GM23338 (cell line): ENCODE measurements around the gene RSU1. TPM values are rescaled to one million over a fixed set of nuclear protein-coding genes. Genes with fewer than 3 reads are reported as not detected.

Experiments used
- ATAC-seq: fragments of 200-7000 bp; cut with Tn5 transposase; 3 replicates; pipeline ENCODE4 v1.9.1; 2020
- DNase-seq: peaks from one replicate; pipeline ENCODE4 v3.0.0-alpha.2; 2015; ENCODE audit warnings: low spot score
- H2AFZ ChIP-seq: fragments of 200-600 bp; sonication (generic); 2 replicates; pipeline ENCODE4 v1.8.0; 2016; ENCODE audit warnings: antibody characterized with exemption, mild to moderate bottlenecking, moderate library complexity
- H3F3A ChIP-seq: fragments of 200-600 bp; sonication (generic); replicated peaks from 2 replicates; pipeline ENCODE4 v1.8.0; 2017; ENCODE audit warnings: antibody characterized with exemption, mixed run types, low read depth
- H3K27ac ChIP-seq: fragments of 200-600 bp; sonication (generic); 2 replicates; pipeline ENCODE4 v1.6.1; 2016; ENCODE audit warnings: low read depth
- H3K27me3 ChIP-seq: fragments of 200-600 bp; sonication (generic); 2 replicates; pipeline ENCODE4 v1.8.0; 2016; ENCODE audit warnings: mild to moderate bottlenecking, mixed run types, moderate library complexity; ENCODE audit not compliant: insufficient read depth
- H3K36me3 ChIP-seq: fragments of 200-600 bp; sonication (generic); 2 replicates; pipeline ENCODE4 v1.8.0; 2016; ENCODE audit warnings: mild to moderate bottlenecking; ENCODE audit not compliant: insufficient read depth
- H3K4me1 ChIP-seq: fragments of 200-600 bp; sonication (generic); 2 replicates; pipeline ENCODE4 v1.8.0; 2016; ENCODE audit warnings: mild to moderate bottlenecking, moderate library complexity; ENCODE audit not compliant: insufficient read depth
- H3K4me2 ChIP-seq: fragments of 200-600 bp; sonication (generic); 2 replicates; pipeline ENCODE4 v1.7.1; 2017; ENCODE audit warnings: mixed run types
- H3K4me3 ChIP-seq: fragments of 200-600 bp; sonication (generic); 2 replicates; pipeline ENCODE4 v1.6.1; 2016; ENCODE audit warnings: mixed run types
- H3K79me2 ChIP-seq: fragments of 200-600 bp; sonication (generic); replicated peaks from 2 replicates; pipeline ENCODE4 v1.8.0; 2017; ENCODE audit warnings: mild to moderate bottlenecking; ENCODE audit not compliant: insufficient read depth
- H3K9me2 ChIP-seq: fragments of 200-600 bp; sonication (generic); 2 replicates; pipeline ENCODE4 v1.8.0; 2017; ENCODE audit not compliant: insufficient read depth
- H4K20me1 ChIP-seq: fragments of 200-600 bp; sonication (generic); replicated peaks from 2 replicates; pipeline ENCODE4 v1.8.0; 2017; ENCODE audit warnings: mild to moderate bottlenecking; ENCODE audit not compliant: insufficient read depth
- H3K27ac Mint-ChIP-seq: 2 replicates; pipeline ENCODE4 v1.8.0; 2020; ENCODE audit warnings: inconsistent platforms, mild to moderate bottlenecking, moderate library complexity, mixed read lengths
- H3K27me3 Mint-ChIP-seq: 3 replicates; pipeline ENCODE4 v1.8.0; 2022; ENCODE audit warnings: low read depth, mild to moderate bottlenecking, moderate library complexity, mixed read lengths, inconsistent platforms; ENCODE audit not compliant: insufficient read depth, poor library complexity
- H3K36me3 Mint-ChIP-seq: 3 replicates; pipeline ENCODE4 v1.8.0; 2021; ENCODE audit warnings: low read depth, mild to moderate bottlenecking, inconsistent platforms, moderate library complexity, mixed read lengths
- H3K4me1 Mint-ChIP-seq: 3 replicates; pipeline ENCODE4 v1.8.0; 2020; ENCODE audit warnings: mild to moderate bottlenecking, inconsistent platforms, mixed read lengths
- H3K4me3 Mint-ChIP-seq: 3 replicates; pipeline ENCODE4 v1.8.0; 2021; ENCODE audit warnings: moderate library complexity, mild to moderate bottlenecking, inconsistent platforms, mixed read lengths
- H3K9me3 Mint-ChIP-seq: 3 replicates; pipeline ENCODE4 v1.8.0; 2020; ENCODE audit warnings: moderate library complexity, mild to moderate bottlenecking, inconsistent platforms, mixed read lengths
- CREB1 ChIP-seq: fragments of 250-450 bp; sonication (Bioruptor Pico); IDR thresholded peaks from 2 replicates; pipeline ENCODE4 v1.5.0; 2020; ENCODE audit warnings: low read depth, mild to moderate bottlenecking, moderate library complexity
- CTCF ChIP-seq, 2 experiments: fragments of 200-600 bp in 1 of 2; sonication (generic) in 1 of 2; conservative IDR thresholded peaks; 2 replicates each; pipeline versions ENCODE4 v1.5.1 to v1.6.1; 2016 to 2017; ENCODE audit warnings: antibody characterized with exemption in 2 of 2, low read depth in 2 of 2, mild to moderate bottlenecking in 2 of 2, moderate library complexity in 1 of 2
- ETS1 ChIP-seq: IDR thresholded peaks from 2 replicates; pipeline ENCODE4 v1.6.1; 2016; ENCODE audit warnings: antibody characterized with exemption
- EZH2 ChIP-seq: fragments of 200-600 bp; sonication (generic); IDR thresholded peaks from one replicate; pipeline ENCODE4 v1.8.0; 2017; ENCODE audit warnings: antibody characterized with exemption, mild to moderate bottlenecking, low read depth; ENCODE audit not compliant: unreplicated experiment
- EZH2phosphoT487 ChIP-seq: fragments of 200-600 bp; sonication (generic); IDR thresholded peaks from one replicate; pipeline ENCODE4 v1.8.1; 2018; ENCODE audit warnings: antibody characterized with exemption; ENCODE audit not compliant: unreplicated experiment
- JUNB ChIP-seq: IDR thresholded peaks from one replicate; pipeline ENCODE4 v1.6.1; 2016; ENCODE audit warnings: antibody characterized with exemption; ENCODE audit not compliant: unreplicated experiment
- NANOG ChIP-seq: IDR thresholded peaks from 2 replicates; pipeline ENCODE4 v1.6.1; 2016; ENCODE audit warnings: antibody characterized with exemption, borderline replicate concordance
- POLR2AphosphoS5 ChIP-seq: IDR thresholded peaks from 2 replicates; pipeline ENCODE4 v1.6.1; 2016; ENCODE audit warnings: antibody characterized with exemption, low read depth
- STAT1 ChIP-seq: IDR thresholded peaks from one replicate; pipeline ENCODE4 v1.6.1; 2016; ENCODE audit warnings: antibody characterized with exemption; ENCODE audit not compliant: unreplicated experiment
- ZNF114 ChIP-seq: fragments of 250-450 bp; sonication (Bioruptor Pico); IDR thresholded peaks from 2 replicates; pipeline ENCODE4 v1.5.0; 2020; ENCODE audit warnings: mild to moderate bottlenecking, moderate library complexity
- ZNF331 ChIP-seq: fragments of 250-450 bp; sonication (Bioruptor Pico); IDR thresholded peaks from 2 replicates; pipeline ENCODE4 v1.5.0; 2020; ENCODE audit warnings: low read depth, mild to moderate bottlenecking, moderate library complexity
- ZNF462 ChIP-seq: fragments of 250-450 bp; sonication (Bioruptor Pico); IDR thresholded peaks from 2 replicates; pipeline ENCODE4 v1.5.0; 2020; ENCODE audit warnings: mild to moderate bottlenecking, moderate library complexity
- polyA plus RNA-seq: library from polyadenylated mRNA; unstranded; fragments of >200 nt; fragmentation: Nextera tagmentation; extraction: Ambion mirVana; gene quantifications from 2 replicates; pipeline ENCODE4 v1.2.1, GENCODE V29; 2016
- total RNA-seq: library from RNA; depleted of rRNA; stranded (reverse); fragments of >200 nt; shearing (Covaris generic); gene quantifications from 2 replicates; pipeline ENCODE4 v1.2.3, GENCODE V29; 2014
- TF ChIP-seq, protein P1 (sequence below): IDR thresholded peaks from one replicate; pipeline ENCODE4 v1.6.1; 2018; ENCODE audit warnings: antibody characterized with exemption; ENCODE audit not compliant: unreplicated experiment

Gene RSU1
- total and polyA plus RNA-seq, 2 experiments from 2014 or later = 62.7 to 96.2 TPM

DNA sequence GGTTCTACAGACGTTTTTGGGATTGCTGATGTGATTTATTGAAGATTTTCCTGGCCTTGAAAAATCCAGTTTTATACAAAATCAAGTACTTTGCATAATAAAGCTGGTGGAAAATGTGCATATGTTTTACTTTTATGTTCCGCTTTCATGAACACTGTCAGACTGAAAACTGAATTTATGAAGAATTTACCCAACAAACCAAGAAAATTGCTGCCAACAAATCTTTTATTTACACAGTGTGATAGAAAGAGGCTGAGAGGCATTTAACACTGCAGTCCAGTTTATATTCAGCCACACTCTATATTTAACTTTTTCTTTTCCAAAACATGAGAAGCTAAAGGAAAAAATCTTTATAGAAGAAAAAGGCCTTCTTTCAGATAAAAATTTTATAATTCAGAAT is 35.4 kb upstream of the RSU1 start:
- H3K27ac Mint-ChIP-seq = no peak overlapping the region
- Histone ChIP-seq H3K9me2 (no peaks in the 10 kb centered on the region), H3K36me3 (no peaks in the 10 kb centered on the region), H3K4me1 (peaks cover 21% of the 10 kb centered on the region), H3F3A (no peaks in the 10 kb centered on the region), H3K27ac (no peak overlapping the region), H3K4me3 (no peak overlapping the region), H3K79me2 (no peaks in the 10 kb centered on the region), H2AFZ (no peak overlapping the region), H4K20me1 (no peaks in the 10 kb centered on the region), H3K27me3 (no peaks in the 10 kb centered on the region), H3K4me2 (no peak overlapping the region)
- no peaks in the 10 kb centered on the region for H3K9me3 Mint-ChIP-seq
- peaks cover 21% of the 10 kb centered on the region for H3K4me1 Mint-ChIP-seq
- H3K4me3 Mint-ChIP-seq = no peak overlapping the region
- ATAC-seq = no peak
- H3K36me3 Mint-ChIP-seq = no peaks in the 10 kb centered on the region
- TF ChIP-seq ZNF331 (CRISPR knock-in tag) (no peak), EZH2 (no peak), JUNB (no peak), EZH2phosphoT487 (no peak), POLR2AphosphoS5 (no peak), CREB1 (CRISPR knock-in tag) (no peak), CTCF (conservative IDR thresholded peaks at IDR 0.05; ENCODE audit: low read depth in 2 of 2) (no peak), ZNF462 (no peak), ETS1 (no peak), ZNF114 (no peak), STAT1 (no peak), NANOG (no peak)
- TF ChIP-seq, protein P1, sequence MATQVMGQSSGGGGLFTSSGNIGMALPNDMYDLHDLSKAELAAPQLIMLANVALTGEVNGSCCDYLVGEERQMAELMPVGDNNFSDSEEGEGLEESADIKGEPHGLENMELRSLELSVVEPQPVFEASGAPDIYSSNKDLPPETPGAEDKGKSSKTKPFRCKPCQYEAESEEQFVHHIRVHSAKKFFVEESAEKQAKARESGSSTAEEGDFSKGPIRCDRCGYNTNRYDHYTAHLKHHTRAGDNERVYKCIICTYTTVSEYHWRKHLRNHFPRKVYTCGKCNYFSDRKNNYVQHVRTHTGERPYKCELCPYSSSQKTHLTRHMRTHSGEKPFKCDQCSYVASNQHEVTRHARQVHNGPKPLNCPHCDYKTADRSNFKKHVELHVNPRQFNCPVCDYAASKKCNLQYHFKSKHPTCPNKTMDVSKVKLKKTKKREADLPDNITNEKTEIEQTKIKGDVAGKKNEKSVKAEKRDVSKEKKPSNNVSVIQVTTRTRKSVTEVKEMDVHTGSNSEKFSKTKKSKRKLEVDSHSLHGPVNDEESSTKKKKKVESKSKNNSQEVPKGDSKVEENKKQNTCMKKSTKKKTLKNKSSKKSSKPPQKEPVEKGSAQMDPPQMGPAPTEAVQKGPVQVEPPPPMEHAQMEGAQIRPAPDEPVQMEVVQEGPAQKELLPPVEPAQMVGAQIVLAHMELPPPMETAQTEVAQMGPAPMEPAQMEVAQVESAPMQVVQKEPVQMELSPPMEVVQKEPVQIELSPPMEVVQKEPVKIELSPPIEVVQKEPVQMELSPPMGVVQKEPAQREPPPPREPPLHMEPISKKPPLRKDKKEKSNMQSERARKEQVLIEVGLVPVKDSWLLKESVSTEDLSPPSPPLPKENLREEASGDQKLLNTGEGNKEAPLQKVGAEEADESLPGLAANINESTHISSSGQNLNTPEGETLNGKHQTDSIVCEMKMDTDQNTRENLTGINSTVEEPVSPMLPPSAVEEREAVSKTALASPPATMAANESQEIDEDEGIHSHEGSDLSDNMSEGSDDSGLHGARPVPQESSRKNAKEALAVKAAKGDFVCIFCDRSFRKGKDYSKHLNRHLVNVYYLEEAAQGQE = no peak
- no peak for DNase-seq
- peaks cover 1% of the 10 kb centered on the region for H3K27me3 Mint-ChIP-seq
